HepG2 (cell line): ENCODE results near the gene TCL1A. TPM values are rescaled to one million over a fixed set of nuclear protein-coding genes. Genes with fewer than 3 reads are reported as not detected.

Source experiments
- ATAC-seq: fragments of 200-7000 bp; cut with Tn5 transposase; 3 replicates; pipeline ENCODE4 v1.9.1; 2020; ENCODE audit warnings: mild to moderate bottlenecking, moderate library complexity
- BruUV-seq: library from RNA; stranded (reverse); fragments of 400-500 nt; replicated peaks from 2 replicates; lab custom pipeline; 2021; lab: Mats Ljungman, UMichigan
- CTCF ChIA-PET: fragments of 300-600 bp; formaldehyde crosslinking; extraction: SDS; loops from one replicate; lab custom pipeline; 2021; ENCODE audit warnings: low total read pairs, inconsistent platforms, low intra/inter-chr PET ratio; lab: Yijun Ruan, JAX
- POLR2A ChIA-PET: fragments of 350-600 bp; sonication (Branson Sonifier 250); formaldehyde crosslinking; loops from one replicate; lab custom pipeline; 2020; ENCODE audit warnings: antibody characterized with exemption, inconsistent platforms; lab: Yijun Ruan, JAX
- DNase-seq: peaks from one replicate; pipeline ENCODE4 v3.0.0-alpha.2; 2015; ENCODE audit warnings: low spot score
- FAIRE-seq: peaks from 3 replicates; lab custom pipeline; 2011; peaks lifted over from hg19 to GRCh38; lab: Jason Lieb, UNC
- H2AFZ ChIP-seq: one replicate; pipeline ENCODE4 v1.6.1; 2011; ENCODE audit warnings: low read length, inconsistent platforms
- H3K27ac ChIP-seq: fragments of 300-600 bp; 3 replicates; pipeline ENCODE4 v1.8.0; 2011; ENCODE audit warnings: mixed run types, mild to moderate bottlenecking, mixed read lengths, low read length, inconsistent platforms; ENCODE audit not compliant: insufficient read depth; ENCODE audit errors: extremely low read length
- H3K27me3 ChIP-seq, 2 experiments: fragments of 200-600 bp in 1 of 2; 2 replicates in 1 of 2; 3 replicates in 1 of 2; pipeline versions ENCODE4 v1.6.0 to v1.8.0; 2011; ENCODE audit warnings: low read length in 2 of 2, mild to moderate bottlenecking in 2 of 2, moderate library complexity in 2 of 2, inconsistent platforms in 1 of 2; ENCODE audit not compliant: insufficient read depth in 2 of 2, control insufficient read depth in 1 of 2
- H3K36me3 ChIP-seq, 2 experiments: fragments of 200-600 bp in 1 of 2; replicated peaks in 1 of 2; 2 replicates in 1 of 2; 3 replicates in 1 of 2; pipeline versions ENCODE4 v1.5.1 to v1.8.0; 2011; ENCODE audit warnings: low read length in 2 of 2, inconsistent platforms in 1 of 2; ENCODE audit not compliant: insufficient read depth in 2 of 2, control insufficient read depth in 1 of 2
- H3K4me1 ChIP-seq: 2 replicates; pipeline ENCODE4 v1.5.1; 2012; ENCODE audit warnings: low read length, inconsistent platforms; ENCODE audit not compliant: insufficient read depth
- H3K4me2 ChIP-seq: 2 replicates; pipeline ENCODE4 v1.6.0; 2011; ENCODE audit warnings: low read depth, low read length, inconsistent platforms
- H3K4me3 ChIP-seq, 3 experiments: fragments of 200-600 bp in 1 of 3; sonication (generic), shearing (Covaris generic) in 1 of 3; replicated peaks in 1 of 3; 2 replicates each; pipeline ENCODE4 v1.5.1; 2011 to 2016; ENCODE audit warnings: low read length in 3 of 3, inconsistent platforms in 2 of 3, low read depth in 2 of 3, mild to moderate bottlenecking in 2 of 3, control low read depth in 1 of 3, mixed read lengths in 1 of 3; ENCODE audit not compliant: insufficient read depth in 1 of 3
- H3K79me2 ChIP-seq: one replicate; pipeline ENCODE4 v1.6.1; 2011; ENCODE audit warnings: low read length, inconsistent platforms; ENCODE audit not compliant: insufficient read depth
- H3K9ac ChIP-seq: 2 replicates; pipeline ENCODE4 v1.6.0; 2011; ENCODE audit warnings: mild to moderate bottlenecking, low read depth, low read length, inconsistent platforms; ENCODE audit not compliant: insufficient read depth
- H3K9me3 ChIP-seq: 2 replicates; pipeline ENCODE4 v1.5.1; 2012; ENCODE audit warnings: mild to moderate bottlenecking, low read length
- H4K20me1 ChIP-seq: 2 replicates; pipeline ENCODE4 v1.6.0; 2011; ENCODE audit warnings: inconsistent platforms, mild to moderate bottlenecking, low read length, moderate library complexity; ENCODE audit not compliant: insufficient read depth
- ARNT ChIP-seq: fragments of 450-650 bp; IDR thresholded peaks from 2 replicates; pipeline ENCODE4 v1.6.1; 2017
- ARNTL ChIP-seq: sonication (generic); formaldehyde crosslinking; IDR thresholded peaks from 2 replicates; pipeline ENCODE4 v1.4.0; 2020; ENCODE audit warnings: mild to moderate bottlenecking, missing genetic modification reagents
- CBX2 ChIP-seq, 2 experiments: fragments of 200-600 bp in 1 of 2; sonication (generic); formaldehyde crosslinking in 1 of 2; IDR thresholded peaks; 2 replicates each; pipeline versions ENCODE4 v1.7.0 to v1.8.1; 2018 to 2022; ENCODE audit warnings: low read depth in 2 of 2, low read length in 1 of 2, mild to moderate bottlenecking in 1 of 2, missing genetic modification reagents in 1 of 2
- ETV6 ChIP-seq: sonication (generic); formaldehyde crosslinking; conservative IDR thresholded peaks from 2 replicates; pipeline ENCODE4 v1.4.0; 2020; ENCODE audit warnings: missing genetic modification reagents
- FOXO1 ChIP-seq: sonication (generic); formaldehyde crosslinking; IDR thresholded peaks from 2 replicates; pipeline ENCODE4 v1.4.0; 2020; ENCODE audit warnings: missing genetic modification reagents
- NFKB2 ChIP-seq: sonication (generic); formaldehyde crosslinking; IDR thresholded peaks from 2 replicates; pipeline ENCODE4 v1.4.0; 2020; ENCODE audit warnings: missing genetic modification reagents, borderline replicate concordance
- NFRKB ChIP-seq: fragments of 450-650 bp; IDR thresholded peaks from 2 replicates; pipeline ENCODE4 v1.6.1; 2017
- NR2C2 ChIP-seq: sonication (generic); formaldehyde crosslinking; IDR thresholded peaks from 2 replicates; pipeline ENCODE4 v1.4.0; 2020; ENCODE audit warnings: missing genetic modification reagents, mild to moderate bottlenecking, moderate library complexity, borderline replicate concordance
- PAX8 ChIP-seq: sonication (generic); formaldehyde crosslinking; IDR thresholded peaks from 2 replicates; pipeline ENCODE4 v1.8.0; 2022; ENCODE audit warnings: mild to moderate bottlenecking, missing genetic modification reagents, borderline replicate concordance
- PPARG ChIP-seq: conservative IDR thresholded peaks from 2 replicates; pipeline ENCODE4 v1.6.1; 2016; ENCODE audit warnings: missing biosample characterization, missing genetic modification reagents
- SMAD3 ChIP-seq: sonication (generic); formaldehyde crosslinking; IDR thresholded peaks from 2 replicates; pipeline ENCODE4 v1.4.0; 2020; ENCODE audit warnings: missing genetic modification reagents
- ZNF776 ChIP-seq: sonication (generic); formaldehyde crosslinking; IDR thresholded peaks from 2 replicates; pipeline ENCODE4 v1.4.0; 2020; ENCODE audit warnings: mild to moderate bottlenecking, missing genetic modification reagents
- WGBS: methylation state at CpG from one replicate; pipeline ENCODE4 v1.1.6; 2017; ENCODE audit warnings: low lambda C conversion rate; 5-methylcytosine and 5-hydroxymethylcytosine counted together
- in situ Hi-C: cut with HindIII; loops from 2 replicates; pipeline ENCODE4 v1.10.0; 2017; ENCODE audit warnings: low pct_unique_long_range_greater_than_20kb; ENCODE audit not compliant: extremely low pct_ligation_motif_present
- intact Hi-C: fragments of 100-400 bp; cut with micrococcal nuclease; formaldehyde crosslinking; loops from one replicate; pipeline ENCODE4 v1.10.0; 2022; ENCODE audit not compliant: unreplicated experiment
- polyA plus RNA-seq, 8 experiments: library from polyadenylated mRNA; depleted of rRNA in 3 of 8; stranded (reverse) in 7 of 8; unstranded in 1 of 8; fragments of >200 nt; fragmentation: Illumina TruSeq in 4 of 8; extraction: Trizol in 4 of 8; gene quantifications; 2 replicates each; pipeline versions ENCODE4 v1.2.1 to v1.2.3, GENCODE V29; 2011 to 2016; ENCODE audit warnings: low read depth in 4 of 8, missing spikeins in 1 of 8, mixed read lengths in 1 of 8; ENCODE audit not compliant: insufficient read depth in 1 of 8
- total RNA-seq, 5 experiments: library from RNA; depleted of rRNA; stranded (reverse); fragments of >200 nt; fragmentation: Illumina TruSeq; extraction: Trizol; gene quantifications; 2 replicates each; pipeline ENCODE4 v1.2.3, GENCODE V29; 2016; ENCODE audit warnings: low read depth in 1 of 5
- TF ChIP-seq, protein P1 (sequence below): sonication (generic); formaldehyde crosslinking; IDR thresholded peaks from 2 replicates; pipeline ENCODE4 v1.4.0; 2020; ENCODE audit warnings: missing genetic modification reagents, mild to moderate bottlenecking, borderline replicate concordance
- TF ChIP-seq, protein P2 (sequence below): sonication (generic); formaldehyde crosslinking; IDR thresholded peaks from 2 replicates; pipeline ENCODE4 v1.4.0; 2020; ENCODE audit warnings: mild to moderate bottlenecking, missing genetic modification reagents
- TF ChIP-seq, protein P3 (sequence below): sonication (generic); formaldehyde crosslinking; IDR thresholded peaks from 2 replicates; pipeline ENCODE4 v1.5.1; 2020; ENCODE audit warnings: mild to moderate bottlenecking, missing genetic modification reagents, moderate library complexity

Gene TCL1A
- total and polyA plus RNA-seq, 2 of the 13 experiments (the other 11 are each of a cell fraction or from before 2014, with no cell fraction given): not detected

DNA sequence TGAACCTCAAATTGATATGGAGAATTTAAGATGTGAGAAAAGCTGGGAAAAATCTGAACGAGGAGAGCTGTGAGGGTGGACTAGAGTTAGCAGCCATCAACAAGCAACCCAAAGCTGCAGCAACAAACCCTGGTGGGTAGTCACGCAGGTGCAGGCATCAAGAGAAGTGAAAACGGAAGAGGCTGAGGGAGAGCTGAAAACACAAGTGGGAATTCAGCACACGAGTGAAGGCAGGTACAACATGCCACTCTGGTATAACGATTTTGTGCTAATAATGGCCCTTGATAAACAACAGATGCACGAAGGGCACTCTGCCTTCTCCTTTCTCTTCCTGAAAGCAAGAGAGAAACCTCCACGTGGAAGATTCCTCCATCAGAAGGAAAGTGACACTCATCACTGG is 16.2 kb downstream of the TCL1A start:
- no peak overlapping the region for H3K4me2 ChIP-seq
- peaks cover 1 to 5% of the 10 kb centered on the region in 2 experiments; a peak in 2 of 5 replicates for H3K27me3 ChIP-seq
- H3K4me3 ChIP-seq: no peak overlapping the region
- BruUV-seq: no TSS peak
- H3K27ac ChIP-seq: no peak overlapping the region
- intact Hi-C loops: no loop called here
- H3K4me1 ChIP-seq: no peaks in the 10 kb centered on the region
- WGBS: 12% methylated on average over 7 of the region's 7 CpGs
- TF ChIP-seq PPARG (no peak), ZNF776 (no peak), ARNT (no peak), NR2C2 (CRISPR knock-in tag) (no peak), NFKB2 (CRISPR knock-in tag) (no peak), ARNTL (CRISPR knock-in tag) (no peak), FOXO1 (CRISPR knock-in tag) (no peak), ETV6 (CRISPR knock-in tag) (no peak), NFRKB (no peak), PAX8 (no peak), SMAD3 (CRISPR knock-in tag) (no peak), CBX2 (IDR thresholded peaks at IDR 0.05; ENCODE audit: low read depth, low read length) (no peak), CBX2 (CRISPR knock-in tag; IDR thresholded peaks at IDR 0.05; ENCODE audit: low read depth) (no peak)
- TF ChIP-seq, protein P1, sequence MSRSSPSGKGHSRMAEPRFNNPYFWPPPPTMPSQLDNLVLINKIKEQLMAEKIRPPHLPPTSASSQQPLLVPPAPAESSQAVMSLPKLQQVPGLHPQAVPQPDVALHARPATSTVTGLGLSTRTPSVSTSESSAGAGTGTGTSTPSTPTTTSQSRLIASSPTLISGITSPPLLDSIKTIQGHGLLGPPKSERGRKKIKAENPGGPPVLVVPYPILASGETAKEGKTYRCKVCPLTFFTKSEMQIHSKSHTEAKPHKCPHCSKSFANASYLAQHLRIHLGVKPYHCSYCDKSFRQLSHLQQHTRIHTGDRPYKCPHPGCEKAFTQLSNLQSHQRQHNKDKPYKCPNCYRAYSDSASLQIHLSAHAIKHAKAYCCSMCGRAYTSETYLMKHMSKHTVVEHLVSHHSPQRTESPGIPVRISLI (CRISPR knock-in tag): no peak
- TF ChIP-seq, protein P2, sequence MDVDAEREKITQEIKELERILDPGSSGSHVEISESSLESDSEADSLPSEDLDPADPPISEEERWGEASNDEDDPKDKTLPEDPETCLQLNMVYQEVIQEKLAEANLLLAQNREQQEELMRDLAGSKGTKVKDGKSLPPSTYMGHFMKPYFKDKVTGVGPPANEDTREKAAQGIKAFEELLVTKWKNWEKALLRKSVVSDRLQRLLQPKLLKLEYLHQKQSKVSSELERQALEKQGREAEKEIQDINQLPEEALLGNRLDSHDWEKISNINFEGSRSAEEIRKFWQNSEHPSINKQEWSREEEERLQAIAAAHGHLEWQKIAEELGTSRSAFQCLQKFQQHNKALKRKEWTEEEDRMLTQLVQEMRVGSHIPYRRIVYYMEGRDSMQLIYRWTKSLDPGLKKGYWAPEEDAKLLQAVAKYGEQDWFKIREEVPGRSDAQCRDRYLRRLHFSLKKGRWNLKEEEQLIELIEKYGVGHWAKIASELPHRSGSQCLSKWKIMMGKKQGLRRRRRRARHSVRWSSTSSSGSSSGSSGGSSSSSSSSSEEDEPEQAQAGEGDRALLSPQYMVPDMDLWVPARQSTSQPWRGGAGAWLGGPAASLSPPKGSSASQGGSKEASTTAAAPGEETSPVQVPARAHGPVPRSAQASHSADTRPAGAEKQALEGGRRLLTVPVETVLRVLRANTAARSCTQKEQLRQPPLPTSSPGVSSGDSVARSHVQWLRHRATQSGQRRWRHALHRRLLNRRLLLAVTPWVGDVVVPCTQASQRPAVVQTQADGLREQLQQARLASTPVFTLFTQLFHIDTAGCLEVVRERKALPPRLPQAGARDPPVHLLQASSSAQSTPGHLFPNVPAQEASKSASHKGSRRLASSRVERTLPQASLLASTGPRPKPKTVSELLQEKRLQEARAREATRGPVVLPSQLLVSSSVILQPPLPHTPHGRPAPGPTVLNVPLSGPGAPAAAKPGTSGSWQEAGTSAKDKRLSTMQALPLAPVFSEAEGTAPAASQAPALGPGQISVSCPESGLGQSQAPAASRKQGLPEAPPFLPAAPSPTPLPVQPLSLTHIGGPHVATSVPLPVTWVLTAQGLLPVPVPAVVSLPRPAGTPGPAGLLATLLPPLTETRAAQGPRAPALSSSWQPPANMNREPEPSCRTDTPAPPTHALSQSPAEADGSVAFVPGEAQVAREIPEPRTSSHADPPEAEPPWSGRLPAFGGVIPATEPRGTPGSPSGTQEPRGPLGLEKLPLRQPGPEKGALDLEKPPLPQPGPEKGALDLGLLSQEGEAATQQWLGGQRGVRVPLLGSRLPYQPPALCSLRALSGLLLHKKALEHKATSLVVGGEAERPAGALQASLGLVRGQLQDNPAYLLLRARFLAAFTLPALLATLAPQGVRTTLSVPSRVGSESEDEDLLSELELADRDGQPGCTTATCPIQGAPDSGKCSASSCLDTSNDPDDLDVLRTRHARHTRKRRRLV (CRISPR knock-in tag): no peak
- TF ChIP-seq, protein P3, sequence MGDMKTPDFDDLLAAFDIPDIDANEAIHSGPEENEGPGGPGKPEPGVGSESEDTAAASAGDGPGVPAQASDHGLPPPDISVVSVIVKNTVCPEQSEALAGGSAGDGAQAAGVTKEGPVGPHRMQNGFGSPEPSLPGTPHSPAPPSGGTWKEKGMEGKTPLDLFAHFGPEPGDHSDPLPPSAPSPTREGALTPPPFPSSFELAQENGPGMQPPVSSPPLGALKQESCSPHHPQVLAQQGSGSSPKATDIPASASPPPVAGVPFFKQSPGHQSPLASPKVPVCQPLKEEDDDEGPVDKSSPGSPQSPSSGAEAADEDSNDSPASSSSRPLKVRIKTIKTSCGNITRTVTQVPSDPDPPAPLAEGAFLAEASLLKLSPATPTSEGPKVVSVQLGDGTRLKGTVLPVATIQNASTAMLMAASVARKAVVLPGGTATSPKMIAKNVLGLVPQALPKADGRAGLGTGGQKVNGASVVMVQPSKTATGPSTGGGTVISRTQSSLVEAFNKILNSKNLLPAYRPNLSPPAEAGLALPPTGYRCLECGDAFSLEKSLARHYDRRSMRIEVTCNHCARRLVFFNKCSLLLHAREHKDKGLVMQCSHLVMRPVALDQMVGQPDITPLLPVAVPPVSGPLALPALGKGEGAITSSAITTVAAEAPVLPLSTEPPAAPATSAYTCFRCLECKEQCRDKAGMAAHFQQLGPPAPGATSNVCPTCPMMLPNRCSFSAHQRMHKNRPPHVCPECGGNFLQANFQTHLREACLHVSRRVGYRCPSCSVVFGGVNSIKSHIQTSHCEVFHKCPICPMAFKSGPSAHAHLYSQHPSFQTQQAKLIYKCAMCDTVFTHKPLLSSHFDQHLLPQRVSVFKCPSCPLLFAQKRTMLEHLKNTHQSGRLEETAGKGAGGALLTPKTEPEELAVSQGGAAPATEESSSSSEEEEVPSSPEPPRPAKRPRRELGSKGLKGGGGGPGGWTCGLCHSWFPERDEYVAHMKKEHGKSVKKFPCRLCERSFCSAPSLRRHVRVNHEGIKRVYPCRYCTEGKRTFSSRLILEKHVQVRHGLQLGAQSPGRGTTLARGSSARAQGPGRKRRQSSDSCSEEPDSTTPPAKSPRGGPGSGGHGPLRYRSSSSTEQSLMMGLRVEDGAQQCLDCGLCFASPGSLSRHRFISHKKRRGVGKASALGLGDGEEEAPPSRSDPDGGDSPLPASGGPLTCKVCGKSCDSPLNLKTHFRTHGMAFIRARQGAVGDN (CRISPR knock-in tag): no peak
- TF ChIP-seq, all 625 proteins: peak for 0
- DNase-seq (no peak), FAIRE-seq (no peak), ATAC-seq (no peak)
- no peaks in the 10 kb centered on the region for H3K79me2 ChIP-seq
- ChIA-PET POLR2A (no interaction called here), CTCF (no interaction called here)
- no peaks in the 10 kb centered on the region for H3K9me3 ChIP-seq
- in situ Hi-C loops: no loop called here
- no peak overlapping the region for H3K9ac ChIP-seq
- no peaks in the 10 kb centered on the region for H3K36me3 ChIP-seq
- H4K20me1 ChIP-seq: no peaks in the 10 kb centered on the region
- H2AFZ ChIP-seq: no peak overlapping the region
